ENCODE results near the gene PAX7. TPM values are rescaled to one million over a fixed set of nuclear protein-coding genes. Genes with fewer than 3 reads are reported as not detected.
A peak's percentile ranks its signal among the peaks of the same experiment; 100 is the strongest.

The PAX7 gene
- total and polyA plus RNA-seq, 5 donors from 2014 or later, result not detected

DNA sequence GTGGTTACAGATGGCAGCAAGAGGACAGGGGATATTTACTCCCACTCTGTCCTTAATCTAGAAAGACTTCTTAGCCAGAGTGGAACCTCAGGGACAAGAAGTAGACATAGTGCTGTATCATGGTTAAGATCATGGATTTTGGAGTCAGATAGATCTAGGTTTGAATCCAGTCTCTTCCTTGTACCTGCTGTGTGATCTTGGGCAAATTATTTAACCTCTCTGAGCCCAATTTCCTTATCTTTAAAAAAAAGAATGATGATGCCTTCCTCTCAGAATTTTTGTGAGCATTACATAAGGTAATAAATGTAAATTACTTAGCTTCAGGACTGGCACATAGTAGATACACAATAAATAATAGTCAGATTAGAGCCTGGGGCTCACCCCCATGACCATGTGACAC lies 150.4 kb downstream of the PAX7 start:
- H3K4me3 ChIP-seq (ENCODE audit: low read depth, low read length), result no peak overlapping the region
- H3K9me3 Mint-ChIP-seq, result peaks cover 0 to 2% (median 0%) of the 10 kb centered on the region in 7 donors
- H3K36me3 ChIP-seq (ENCODE audit: control insufficient read depth, insufficient read depth, low read length), result no peaks in the 10 kb centered on the region
- no peak overlapping the region for H3K27ac ChIP-seq (ENCODE audit: insufficient read depth, low read length, poor library complexity, severe bottlenecking)
- H3K4me3 Mint-ChIP-seq, result no peak overlapping the region
- DNase-seq (no peak), ATAC-seq (ENCODE audit: low read depth in 2 of 2) (no peak)
- no peaks in the 10 kb centered on the region for H3K4me1 ChIP-seq (ENCODE audit: control insufficient read depth, insufficient read depth, low read length, poor library complexity, severe bottlenecking)
- no peaks in the 10 kb centered on the region for H3K9me3 ChIP-seq (ENCODE audit: control insufficient read depth in 2 of 2, low read length in 2 of 2)
- no peak overlapping the region for H3K27ac Mint-ChIP-seq
- peaks cover 38% of the 10 kb centered on the region for H3K27me3 Mint-ChIP-seq
- H3K4me1 Mint-ChIP-seq, result no peaks in the 10 kb centered on the region
- peaks cover 2% of the 10 kb centered on the region for H3K27me3 ChIP-seq (ENCODE audit: control insufficient read depth, insufficient read depth, low read length)
- H3K36me3 Mint-ChIP-seq, result no peaks in the 10 kb centered on the region

DNA sequence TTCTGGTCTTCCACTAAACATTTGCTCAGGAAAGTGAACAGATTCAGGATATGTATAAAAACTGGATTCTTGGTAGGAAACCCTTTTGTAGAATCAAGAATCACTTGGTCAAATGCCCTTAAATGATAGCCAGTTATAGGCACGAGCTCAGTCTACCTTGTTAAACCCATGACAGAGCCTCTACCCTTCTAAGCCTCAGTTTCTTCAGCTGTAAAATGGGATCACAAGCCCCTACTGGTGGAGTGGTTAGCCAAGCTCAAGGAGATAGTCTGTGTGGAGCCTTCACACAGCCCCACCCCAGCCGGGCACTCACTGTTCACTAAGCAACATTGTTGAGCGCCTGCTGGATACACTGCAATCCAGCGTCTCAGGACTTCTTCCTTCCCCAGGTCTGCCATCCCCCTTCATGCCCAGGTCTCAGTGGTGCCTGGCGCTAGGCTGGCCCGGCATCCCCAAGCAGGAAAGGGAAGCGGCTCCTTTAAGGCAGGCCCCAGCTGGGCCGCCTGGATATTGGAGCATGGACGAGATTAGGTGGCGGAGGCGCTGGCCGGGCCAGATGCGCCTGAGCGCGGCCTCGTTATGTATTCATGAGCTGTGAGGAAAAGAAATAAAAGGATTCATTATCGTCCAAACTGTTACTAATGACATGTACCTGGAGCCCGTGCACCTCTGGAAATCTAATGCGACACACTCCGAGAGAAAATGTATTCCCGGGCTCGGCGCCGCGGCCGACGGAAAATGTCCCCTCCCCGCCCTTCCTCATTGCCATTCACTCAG lies 153.2 kb downstream of the PAX7 start:
- H3K4me1 ChIP-seq (ENCODE audit: control insufficient read depth, insufficient read depth, low read length, poor library complexity, severe bottlenecking), result no peaks in the 10 kb centered on the region
- DNase-seq (no peak), ATAC-seq (ENCODE audit: low read depth in 2 of 2) (no peak)
- no peak overlapping the region for H3K4me3 ChIP-seq (ENCODE audit: low read depth, low read length)
- no peaks in the 10 kb centered on the region for H3K27me3 ChIP-seq (ENCODE audit: control insufficient read depth, insufficient read depth, low read length)
- H3K4me3 Mint-ChIP-seq, result no peak overlapping the region
- peaks cover 33% of the 10 kb centered on the region for H3K27me3 Mint-ChIP-seq
- peak overlapping the region in 1 of 3 donors; percentile 17 for H3K27ac Mint-ChIP-seq
- no peaks in the 10 kb centered on the region for H3K36me3 Mint-ChIP-seq
- no peak overlapping the region for H3K27ac ChIP-seq (ENCODE audit: insufficient read depth, low read length, poor library complexity, severe bottlenecking)
- H3K9me3 Mint-ChIP-seq, result no peaks in the 10 kb centered on the region
- H3K4me1 Mint-ChIP-seq, result no peaks in the 10 kb centered on the region
- H3K9me3 ChIP-seq (ENCODE audit: control insufficient read depth in 2 of 2, low read length in 2 of 2), result no peaks in the 10 kb centered on the region
- no peaks in the 10 kb centered on the region for H3K36me3 ChIP-seq (ENCODE audit: control insufficient read depth, insufficient read depth, low read length)

DNA sequence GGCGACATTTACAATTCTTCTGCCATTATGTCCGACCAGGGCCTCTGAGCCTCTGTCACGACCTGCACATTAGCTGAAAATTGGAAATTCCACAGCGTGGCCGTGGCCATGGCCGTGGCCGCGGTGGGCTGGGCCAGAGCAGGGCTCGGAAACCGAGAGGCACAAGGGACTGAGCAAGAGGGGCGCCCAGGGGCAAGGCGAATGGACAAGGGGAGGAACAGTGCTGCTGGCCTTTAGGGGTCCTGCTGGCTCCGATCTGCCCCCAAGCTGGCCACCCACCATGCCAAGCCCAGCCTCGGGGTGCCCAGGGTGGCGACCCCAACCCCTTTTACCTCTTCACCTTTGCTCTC lies 153.8 kb downstream of the PAX7 start:
- no peak overlapping the region for H3K27ac ChIP-seq (ENCODE audit: insufficient read depth, low read length, poor library complexity, severe bottlenecking)
- Mint-ChIP-seq H3K9me3 (no peaks in the 10 kb centered on the region), H3K4me3 (no peak overlapping the region), H3K27me3 (peaks cover 29% of the 10 kb centered on the region), H3K27ac (no peak overlapping the region), H3K36me3 (no peaks in the 10 kb centered on the region), H3K4me1 (no peaks in the 10 kb centered on the region)
- no peaks in the 10 kb centered on the region for H3K9me3 ChIP-seq (ENCODE audit: control insufficient read depth in 2 of 2, low read length in 2 of 2)
- H3K4me3 ChIP-seq (ENCODE audit: low read depth, low read length), result no peak overlapping the region
- H3K27me3 ChIP-seq (ENCODE audit: control insufficient read depth, insufficient read depth, low read length), result no peaks in the 10 kb centered on the region
- no peaks in the 10 kb centered on the region for H3K4me1 ChIP-seq (ENCODE audit: control insufficient read depth, insufficient read depth, low read length, poor library complexity, severe bottlenecking)
- H3K36me3 ChIP-seq (ENCODE audit: control insufficient read depth, insufficient read depth, low read length), result no peaks in the 10 kb centered on the region
- ATAC-seq (ENCODE audit: low read depth in 2 of 2) (no peak), DNase-seq (no peak)

GRCh38 chr1:18786149-18786548 lies 155.5 kb downstream of the PAX7 start:
- Histone ChIP-seq H3K9me3 (ENCODE audit: control insufficient read depth in 2 of 2, low read length in 2 of 2) (no peaks in the 10 kb centered on the region), H3K27me3 (ENCODE audit: control insufficient read depth, insufficient read depth, low read length) (no peaks in the 10 kb centered on the region), H3K36me3 (ENCODE audit: control insufficient read depth, insufficient read depth, low read length) (no peaks in the 10 kb centered on the region), H3K4me1 (ENCODE audit: control insufficient read depth, insufficient read depth, low read length, poor library complexity, severe bottlenecking) (no peaks in the 10 kb centered on the region), H3K27ac (ENCODE audit: insufficient read depth, low read length, poor library complexity, severe bottlenecking) (no peak overlapping the region), H3K4me3 (ENCODE audit: low read depth, low read length) (no peak overlapping the region)
- no peaks in the 10 kb centered on the region for H3K9me3 Mint-ChIP-seq
- H3K4me3 Mint-ChIP-seq, result no peak overlapping the region
- H3K27me3 Mint-ChIP-seq, result peaks cover 27% of the 10 kb centered on the region
- no peaks in the 10 kb centered on the region for H3K4me1 Mint-ChIP-seq
- ATAC-seq (ENCODE audit: low read depth in 2 of 2) (no peak), DNase-seq (no peak)
- no peaks in the 10 kb centered on the region for H3K36me3 Mint-ChIP-seq
- H3K27ac Mint-ChIP-seq, result no peak overlapping the region

- H3K9me3 ChIP-seq (ENCODE audit: control insufficient read depth in 2 of 2, low read length in 2 of 2), result no peaks in the 10 kb centered on the region
- H3K27ac ChIP-seq (ENCODE audit: insufficient read depth, low read length, poor library complexity, severe bottlenecking), result no peak overlapping the region
- Mint-ChIP-seq H3K27ac (no peak overlapping the region), H3K36me3 (no peaks in the 10 kb centered on the region), H3K27me3 (peaks cover 23% of the 10 kb centered on the region), H3K4me1 (no peaks in the 10 kb centered on the region), H3K9me3 (peaks cover 0 to 8% (median 0%) of the 10 kb centered on the region in 7 donors), H3K4me3 (no peak overlapping the region)
- no peak overlapping the region for H3K4me3 ChIP-seq (ENCODE audit: low read depth, low read length)
- no peak for ATAC-seq (ENCODE audit: low read depth in 2 of 2)
- no peaks in the 10 kb centered on the region for H3K4me1 ChIP-seq (ENCODE audit: control insufficient read depth, insufficient read depth, low read length, poor library complexity, severe bottlenecking)
- DNase-seq, result no peak
- no peaks in the 10 kb centered on the region for H3K36me3 ChIP-seq (ENCODE audit: control insufficient read depth, insufficient read depth, low read length)
- H3K27me3 ChIP-seq (ENCODE audit: control insufficient read depth, insufficient read depth, low read length), result no peaks in the 10 kb centered on the region
Observed at GRCh38 chr1:18787825-18788385, 157.3 kb downstream of the PAX7 start.

DNA sequence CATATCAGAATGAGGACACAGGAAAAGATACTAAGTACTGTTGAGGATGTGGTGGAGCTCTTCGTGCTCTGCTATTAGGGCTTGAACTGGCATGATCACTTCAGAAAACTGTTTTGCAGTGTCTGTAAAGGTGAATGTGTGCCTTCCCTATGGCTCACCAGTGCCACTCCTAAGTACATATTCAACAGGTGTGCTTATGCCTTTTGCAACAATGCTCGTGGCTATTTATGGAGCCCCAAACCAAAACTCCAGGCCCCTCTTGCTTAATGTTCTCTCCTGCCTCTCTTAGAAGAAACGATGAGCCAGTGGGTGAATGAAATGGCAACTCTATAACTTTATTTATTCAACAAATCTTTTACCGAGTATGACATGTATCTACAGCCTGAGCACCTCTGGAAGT lies 158.6 kb downstream of the PAX7 start:
- ATAC-seq (ENCODE audit: low read depth in 2 of 2), result no peak
- no peaks in the 10 kb centered on the region for H3K4me1 Mint-ChIP-seq
- Histone ChIP-seq H3K4me3 (ENCODE audit: low read depth, low read length) (no peak overlapping the region), H3K9me3 (ENCODE audit: control insufficient read depth in 2 of 2, low read length in 2 of 2) (no peaks in the 10 kb centered on the region), H3K27me3 (ENCODE audit: control insufficient read depth, insufficient read depth, low read length) (no peaks in the 10 kb centered on the region), H3K36me3 (ENCODE audit: control insufficient read depth, insufficient read depth, low read length) (no peaks in the 10 kb centered on the region), H3K4me1 (ENCODE audit: control insufficient read depth, insufficient read depth, low read length, poor library complexity, severe bottlenecking) (no peaks in the 10 kb centered on the region), H3K27ac (ENCODE audit: insufficient read depth, low read length, poor library complexity, severe bottlenecking) (no peak overlapping the region)
- no peak for DNase-seq
- H3K4me3 Mint-ChIP-seq, result no peak overlapping the region
- H3K9me3 Mint-ChIP-seq, result peaks cover 0 to 8% (median 0%) of the 10 kb centered on the region in 7 donors
- H3K27ac Mint-ChIP-seq, result no peak overlapping the region
- peaks cover 17% of the 10 kb centered on the region for H3K27me3 Mint-ChIP-seq
- no peaks in the 10 kb centered on the region for H3K36me3 Mint-ChIP-seq

DNA sequence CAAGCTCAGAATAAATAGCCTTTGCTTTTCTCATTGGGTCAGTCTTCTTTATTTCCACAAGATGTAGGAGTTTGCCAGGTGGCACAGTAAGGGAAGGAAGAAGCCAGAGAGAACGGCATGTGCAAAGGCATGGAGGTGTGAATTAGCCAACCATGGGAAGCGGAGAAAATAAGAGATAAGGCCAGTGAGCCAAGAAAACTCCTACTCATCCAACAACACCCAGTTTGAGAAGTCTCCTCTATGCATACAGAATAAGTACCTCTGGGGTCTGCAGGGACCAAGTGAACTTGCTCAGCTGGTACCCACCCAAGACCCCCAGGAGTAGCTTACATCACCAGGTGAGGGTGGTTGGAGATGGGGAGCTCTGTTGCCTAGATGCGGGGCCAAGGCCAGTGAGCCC lies 162.1 kb downstream of the PAX7 start:
- no peaks in the 10 kb centered on the region for H3K36me3 ChIP-seq (ENCODE audit: control insufficient read depth, insufficient read depth, low read length)
- ATAC-seq (ENCODE audit: low read depth in 2 of 2), result no peak
- no peak overlapping the region for H3K4me3 Mint-ChIP-seq
- no peaks in the 10 kb centered on the region for H3K9me3 ChIP-seq (ENCODE audit: control insufficient read depth in 2 of 2, low read length in 2 of 2)
- peaks cover 4% of the 10 kb centered on the region for H3K27me3 Mint-ChIP-seq
- no peak for DNase-seq
- no peak overlapping the region for H3K27ac Mint-ChIP-seq
- peaks cover 0 to 2% (median 0%) of the 10 kb centered on the region in 4 donors for H3K4me1 Mint-ChIP-seq
- H3K4me3 ChIP-seq (ENCODE audit: low read depth, low read length), result no peak overlapping the region
- H3K9me3 Mint-ChIP-seq, result peaks cover 0 to 8% (median 0%) of the 10 kb centered on the region in 7 donors
- no peaks in the 10 kb centered on the region for H3K27me3 ChIP-seq (ENCODE audit: control insufficient read depth, insufficient read depth, low read length)
- H3K36me3 Mint-ChIP-seq, result no peaks in the 10 kb centered on the region
- no peaks in the 10 kb centered on the region for H3K4me1 ChIP-seq (ENCODE audit: control insufficient read depth, insufficient read depth, low read length, poor library complexity, severe bottlenecking)
- H3K27ac ChIP-seq (ENCODE audit: insufficient read depth, low read length, poor library complexity, severe bottlenecking), result no peak overlapping the region

GRCh38 chr1:18793164-18793563 lies 162.5 kb downstream of the PAX7 start:
- Mint-ChIP-seq H3K4me1 (peaks cover 0 to 2% (median 0%) of the 10 kb centered on the region in 4 donors), H3K9me3 (peaks cover 0 to 8% (median 0%) of the 10 kb centered on the region in 7 donors), H3K27me3 (peaks cover 4% of the 10 kb centered on the region), H3K27ac (no peak overlapping the region), H3K4me3 (no peak overlapping the region), H3K36me3 (no peaks in the 10 kb centered on the region)
- Histone ChIP-seq H3K4me3 (ENCODE audit: low read depth, low read length) (no peak overlapping the region), H3K27me3 (ENCODE audit: control insufficient read depth, insufficient read depth, low read length) (no peaks in the 10 kb centered on the region), H3K4me1 (ENCODE audit: control insufficient read depth, insufficient read depth, low read length, poor library complexity, severe bottlenecking) (no peaks in the 10 kb centered on the region), H3K36me3 (ENCODE audit: control insufficient read depth, insufficient read depth, low read length) (no peaks in the 10 kb centered on the region), H3K27ac (ENCODE audit: insufficient read depth, low read length, poor library complexity, severe bottlenecking) (no peak overlapping the region), H3K9me3 (ENCODE audit: control insufficient read depth in 2 of 2, low read length in 2 of 2) (no peaks in the 10 kb centered on the region)
- ATAC-seq (ENCODE audit: low read depth in 2 of 2), result no peak
- DNase-seq, result no peak
